GM06990 (cell line): Measurements from ENCODE around the gene RNF180.

Experiments
- DNase-seq: peaks from one replicate; pipeline ENCODE4 v3.0.0-alpha.2; 2011; ENCODE audit not compliant: insufficient read length; ENCODE audit errors: extremely low read depth
- H3K27me3 ChIP-seq: replicated peaks from 2 replicates; pipeline ENCODE4 v1.6.0; 2011; ENCODE audit warnings: low read length; ENCODE audit not compliant: control insufficient read depth, insufficient read depth
- H3K36me3 ChIP-seq: 2 replicates; pipeline ENCODE4 v1.5.1; 2011; ENCODE audit warnings: low read length; ENCODE audit not compliant: control insufficient read depth, insufficient read depth
- H3K4me3 ChIP-seq: replicated peaks from 2 replicates; pipeline ENCODE4 v1.5.1; 2011; ENCODE audit warnings: low read depth, mild to moderate bottlenecking, control low read depth, low read length
- CTCF ChIP-seq: IDR thresholded peaks from 2 replicates; pipeline ENCODE4 v1.5.1; 2011; ENCODE audit warnings: low read length, control low read depth, mild to moderate bottlenecking, inconsistent platforms; ENCODE audit not compliant: insufficient read depth, poor library complexity, severe bottlenecking

RNF180 gene

GRCh38 chr5:64156261-64156660 is 9.4 kb upstream of the RNF180 start:
- DNase-seq, result no peak
- no peak for TF ChIP-seq CTCF
- no peak overlapping the region for H3K4me3 ChIP-seq
- H3K36me3 ChIP-seq, result no peaks in the 10 kb centered on the region
- H3K27me3 ChIP-seq, result no peaks in the 10 kb centered on the region

DNA sequence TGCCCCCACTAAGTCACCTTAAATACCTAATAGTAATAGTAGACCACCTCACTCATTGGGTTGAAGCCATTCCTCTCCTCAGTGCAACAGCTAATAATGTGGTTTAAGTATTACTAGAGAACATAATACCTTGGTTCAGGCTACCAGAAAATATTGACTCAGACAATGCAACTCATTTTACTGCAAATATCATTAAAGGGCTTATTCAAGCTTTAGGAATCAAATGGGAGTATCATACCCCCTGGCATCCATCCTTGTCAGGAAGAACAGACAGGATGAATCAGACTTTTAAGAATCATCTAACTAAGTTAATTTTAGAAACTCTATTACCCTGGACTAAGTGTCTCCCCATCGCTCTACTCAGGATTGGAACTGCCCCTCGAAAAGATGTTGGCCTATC is 6.8 kb upstream of the RNF180 start:
- no peak for TF ChIP-seq CTCF
- H3K4me3 ChIP-seq, result no peak overlapping the region
- DNase-seq, result no peak
- H3K36me3 ChIP-seq, result no peaks in the 10 kb centered on the region
- no peaks in the 10 kb centered on the region for H3K27me3 ChIP-seq

GRCh38 chr5:64160201-64160600 is 5.4 kb upstream of the RNF180 start:
- Histone ChIP-seq H3K4me3 (no peak overlapping the region), H3K36me3 (no peaks in the 10 kb centered on the region), H3K27me3 (no peaks in the 10 kb centered on the region)
- no peak for TF ChIP-seq CTCF
- no peak for DNase-seq

DNA sequence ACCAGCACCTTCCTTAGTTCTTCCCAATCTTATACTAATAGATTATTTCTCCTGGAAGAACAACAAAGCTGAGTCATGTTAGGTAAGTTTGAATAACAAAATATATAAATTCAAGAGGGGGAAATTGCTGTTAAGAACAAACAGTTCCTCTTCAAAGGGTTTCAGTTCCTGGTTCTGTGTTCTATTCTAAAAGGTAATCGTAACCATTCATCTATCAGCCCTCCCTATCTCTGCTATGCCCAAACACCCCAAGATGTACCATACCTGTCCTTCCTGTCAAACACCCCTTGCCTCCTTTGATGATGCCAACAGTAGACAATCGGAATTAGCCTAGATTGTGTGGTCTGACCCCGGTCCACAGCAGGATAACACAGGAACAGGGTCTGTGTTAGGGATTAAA is 4.2 kb upstream of the RNF180 start:
- no peaks in the 10 kb centered on the region for H3K36me3 ChIP-seq
- no peak overlapping the region for H3K4me3 ChIP-seq
- H3K27me3 ChIP-seq, result peaks cover 1% of the 10 kb centered on the region; the same call in 1 of the 2 replicates
- DNase-seq, result no peak
- no peak for TF ChIP-seq CTCF

DNA sequence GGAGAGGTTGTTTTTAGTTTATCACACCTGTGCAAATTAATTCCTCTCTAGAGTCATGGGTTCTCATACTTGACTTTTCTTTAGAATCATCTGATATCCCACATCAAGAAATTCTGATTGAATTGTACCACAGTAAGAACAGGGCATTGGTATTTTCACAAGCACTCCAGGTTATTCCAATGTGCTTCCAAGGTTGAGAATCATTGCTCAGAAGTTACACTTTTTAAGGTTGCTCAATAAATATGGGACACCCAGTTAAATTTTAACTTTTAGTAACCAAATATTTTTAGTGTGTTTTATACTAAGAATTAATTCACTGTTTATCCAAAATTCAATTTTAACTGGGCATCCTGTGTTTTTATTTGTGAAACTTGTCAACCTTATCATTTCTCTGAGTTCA is 2.5 kb upstream of the RNF180 start:
- DNase-seq, result no peak
- H3K4me3 ChIP-seq, result no peak overlapping the region

More for the DNA sequence above, 2.5 kb upstream of the RNF180 start:
- Histone ChIP-seq H3K27me3 (peaks cover 1% of the 10 kb centered on the region; the same call in 1 of the 2 replicates), H3K36me3 (no peaks in the 10 kb centered on the region)
- no peak for TF ChIP-seq CTCF
